Measurements from ENCODE around the gene CPN1.

DNA sequence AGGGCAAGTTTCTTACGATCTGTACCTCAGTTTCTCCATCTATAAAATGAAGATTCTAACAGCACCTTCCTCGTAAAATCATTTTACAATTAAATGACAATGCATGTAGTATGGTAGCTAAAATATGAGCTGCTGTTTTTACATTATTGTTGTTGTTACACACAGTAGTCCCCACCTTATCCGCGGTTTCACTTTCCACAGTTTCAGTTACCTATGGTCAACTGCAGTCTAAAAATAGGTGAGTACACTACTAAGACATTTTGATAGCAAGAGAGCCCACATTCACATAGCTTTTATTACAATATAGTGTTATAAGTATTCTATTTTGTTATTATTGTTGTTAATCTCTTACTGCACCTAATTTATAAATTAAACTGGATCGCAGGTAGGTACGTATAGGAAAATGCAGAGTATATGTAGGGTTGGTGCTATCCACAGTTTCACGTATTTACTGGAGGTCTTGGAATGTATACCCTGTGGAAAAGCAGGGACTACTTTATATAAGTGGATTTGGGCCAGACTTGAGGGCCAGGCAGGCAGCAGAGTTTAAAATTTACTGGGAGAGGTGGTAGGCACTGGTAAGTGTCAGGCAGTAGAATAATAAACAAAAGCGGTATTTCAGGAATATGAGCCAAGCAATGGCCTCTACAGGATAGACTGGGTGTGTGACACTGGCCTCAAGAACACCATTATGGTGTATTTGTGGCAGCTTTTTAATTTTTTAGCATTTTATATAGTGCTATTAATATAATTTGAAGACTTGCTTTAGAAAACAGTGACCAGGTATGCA is 82.2 kb downstream of the CPN1 start:
- no peak for TF ChIP-seq ETS1 (IDR thresholded peaks at IDR 0.05)
- TF ChIP-seq, protein P1, sequence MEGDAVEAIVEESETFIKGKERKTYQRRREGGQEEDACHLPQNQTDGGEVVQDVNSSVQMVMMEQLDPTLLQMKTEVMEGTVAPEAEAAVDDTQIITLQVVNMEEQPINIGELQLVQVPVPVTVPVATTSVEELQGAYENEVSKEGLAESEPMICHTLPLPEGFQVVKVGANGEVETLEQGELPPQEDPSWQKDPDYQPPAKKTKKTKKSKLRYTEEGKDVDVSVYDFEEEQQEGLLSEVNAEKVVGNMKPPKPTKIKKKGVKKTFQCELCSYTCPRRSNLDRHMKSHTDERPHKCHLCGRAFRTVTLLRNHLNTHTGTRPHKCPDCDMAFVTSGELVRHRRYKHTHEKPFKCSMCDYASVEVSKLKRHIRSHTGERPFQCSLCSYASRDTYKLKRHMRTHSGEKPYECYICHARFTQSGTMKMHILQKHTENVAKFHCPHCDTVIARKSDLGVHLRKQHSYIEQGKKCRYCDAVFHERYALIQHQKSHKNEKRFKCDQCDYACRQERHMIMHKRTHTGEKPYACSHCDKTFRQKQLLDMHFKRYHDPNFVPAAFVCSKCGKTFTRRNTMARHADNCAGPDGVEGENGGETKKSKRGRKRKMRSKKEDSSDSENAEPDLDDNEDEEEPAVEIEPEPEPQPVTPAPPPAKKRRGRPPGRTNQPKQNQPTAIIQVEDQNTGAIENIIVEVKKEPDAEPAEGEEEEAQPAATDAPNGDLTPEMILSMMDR (conservative IDR thresholded peaks at IDR 0.05; ENCODE audit: low read depth in 2 of 2): no peak
- TF ChIP-seq REST (IDR thresholded peaks at IDR 0.05; ENCODE audit: unreplicated experiment): no peak
- TF ChIP-seq EZH2 (IDR thresholded peaks at IDR 0.05; ENCODE audit: low read depth, unreplicated experiment): no peak
- no peak for TF ChIP-seq CREB1 (CRISPR knock-in tag; IDR thresholded peaks at IDR 0.05; ENCODE audit: low read depth)
- TF ChIP-seq EZH2phosphoT487 (IDR thresholded peaks at IDR 0.05; ENCODE audit: unreplicated experiment): no peak
- TF ChIP-seq ZNF331 (CRISPR knock-in tag; IDR thresholded peaks at IDR 0.05; ENCODE audit: low read depth): no peak
- TF ChIP-seq POLR2AphosphoS5 (IDR thresholded peaks at IDR 0.05; ENCODE audit: low read depth): no peak
